ACHN (cell line): ENCODE results near the gene PDLIM5.
"Not testable (repeated sequence)": the region's sequence is repeated elsewhere in the genome, so short reads cannot be mapped to it uniquely, and the experiment has no call there.

ENCODE experiments used
- DNase-seq: peaks from one replicate; pipeline ENCODE4 v3.0.0-alpha.2; 2015
- in situ Hi-C: cut with HindIII; loops from 2 replicates; pipeline ENCODE4 v1.10.0; 2017; ENCODE audit warnings: low sequenced_read_pairs, low pct_ligation_motif_present, low pct_unique_long_range_greater_than_20kb

The PDLIM5 gene

DNA sequence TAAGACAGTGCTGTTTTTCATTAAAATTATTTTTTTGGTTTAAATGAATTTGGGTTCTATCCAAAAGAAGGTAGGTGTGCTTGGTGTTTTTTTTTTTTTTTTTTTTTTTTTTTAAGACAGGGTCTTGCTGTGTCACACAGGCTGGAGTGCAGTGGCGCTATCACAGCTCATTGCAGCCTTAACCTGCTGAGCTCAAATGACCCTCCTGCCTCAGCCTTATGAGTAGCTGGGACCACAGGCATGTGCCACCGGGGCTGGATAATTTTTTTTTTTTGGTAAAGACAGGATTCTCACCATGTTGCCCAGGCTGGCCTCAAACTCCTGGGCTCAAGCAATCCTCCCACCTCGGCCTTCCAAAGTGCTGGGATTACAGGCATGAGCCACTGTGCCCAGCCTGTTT, 27.1 kb downstream of the PDLIM5 start:
- DNase-seq, in situ Hi-C loops: not testable (repeated sequence)

- no peak for DNase-seq
- in situ Hi-C loops = no loop called here
These were observed 27.8 kb downstream of the PDLIM5 start for GRCh38 chr4:94479358-94480141.

- DNase-seq = no peak
- in situ Hi-C loops = no loop called here
These were observed 28.7 kb downstream of the PDLIM5 start for GRCh38 chr4:94480362-94480951.

DNA sequence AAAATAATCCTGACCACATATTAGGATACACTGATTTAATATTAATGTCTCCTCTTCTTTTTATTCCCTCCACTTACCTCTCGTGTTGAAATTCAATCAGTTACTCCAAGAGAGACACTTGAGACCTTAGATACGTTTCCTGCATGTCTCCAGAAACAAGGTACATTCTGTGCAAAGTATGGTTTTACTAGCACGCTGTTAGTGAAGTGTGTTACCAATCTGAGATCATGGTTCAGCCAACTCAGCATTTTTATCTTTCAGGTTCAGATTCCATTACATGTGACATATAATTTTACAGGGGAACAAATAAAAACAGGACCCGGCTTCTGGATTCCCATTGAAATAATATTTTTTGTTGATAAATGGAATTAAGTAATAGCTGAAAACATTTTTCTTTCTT, 32.2 kb downstream of the PDLIM5 start:
- no peak for DNase-seq
- in situ Hi-C loops = no loop called here

GRCh38 chr4:94484818-94485217, 33.1 kb downstream of the PDLIM5 start:
- in situ Hi-C loops = no loop called here
- no peak for DNase-seq

GRCh38 chr4:94486372-94486801, 34.6 kb downstream of the PDLIM5 start:
- DNase-seq = no peak
- in situ Hi-C loops = no loop called here

- in situ Hi-C loops = no loop called here
- DNase-seq = no peak
These were observed 36.9 kb downstream of the PDLIM5 start for GRCh38 chr4:94488670-94489069.

DNA sequence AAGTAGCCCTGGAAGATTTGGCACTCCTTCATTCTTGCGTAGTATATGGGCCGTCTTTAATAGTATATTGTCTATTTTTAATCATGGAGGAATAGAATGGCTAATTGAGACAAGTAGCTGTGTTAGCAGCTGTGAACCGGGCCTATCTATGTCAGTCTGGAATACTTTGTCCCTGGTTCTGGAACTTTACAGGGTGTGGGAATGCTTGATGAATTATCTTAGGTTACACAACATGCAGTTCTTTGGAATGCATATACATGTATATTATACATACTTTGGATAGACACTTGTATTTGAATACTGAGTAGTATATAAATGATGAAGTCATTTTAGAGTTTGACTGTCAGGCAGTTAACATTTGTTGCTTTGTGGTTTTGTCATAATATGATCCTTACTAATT, 37.4 kb downstream of the PDLIM5 start:
- no peak for DNase-seq
- in situ Hi-C loops = no loop called here

DNA sequence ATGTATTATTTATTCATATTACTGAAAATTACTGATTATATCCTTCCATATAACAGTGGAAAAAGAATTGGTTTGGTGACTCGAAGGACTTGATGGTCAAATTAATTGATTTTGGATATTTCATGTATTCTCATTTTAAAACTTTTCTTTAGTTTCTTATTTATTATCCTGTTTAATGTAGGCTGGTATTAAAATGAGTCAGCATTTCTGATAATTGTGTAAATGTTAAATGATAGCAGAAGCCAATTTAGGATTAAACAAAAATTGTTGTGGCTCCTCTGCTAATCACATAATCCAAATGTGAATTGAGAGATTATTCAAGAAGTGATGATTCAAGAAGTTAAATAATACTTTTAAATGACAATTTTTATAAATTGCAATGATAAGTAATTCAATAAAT, 38.7 kb downstream of the PDLIM5 start:
- no peak for DNase-seq
- in situ Hi-C loops = no loop called here

DNA sequence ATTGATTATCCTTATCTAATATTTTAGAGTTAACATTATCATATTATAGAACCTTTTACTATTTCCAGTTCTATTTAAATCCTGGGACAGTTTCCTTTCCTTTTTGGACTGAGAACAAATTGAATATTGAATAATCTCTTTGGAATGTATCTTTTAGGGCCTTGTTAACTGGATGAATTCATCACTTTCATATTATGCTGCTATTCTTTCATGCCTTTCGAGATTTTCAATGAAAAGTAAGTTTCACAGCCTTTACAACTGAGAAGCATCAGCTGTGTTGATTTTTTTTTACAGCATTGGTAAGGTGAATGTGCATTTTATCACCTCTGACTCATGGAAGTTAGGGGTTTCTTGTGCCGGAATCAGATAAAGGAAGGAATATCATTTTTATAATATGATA, 39.6 kb downstream of the PDLIM5 start:
- no peak for DNase-seq
- in situ Hi-C loops = no loop called here

DNA sequence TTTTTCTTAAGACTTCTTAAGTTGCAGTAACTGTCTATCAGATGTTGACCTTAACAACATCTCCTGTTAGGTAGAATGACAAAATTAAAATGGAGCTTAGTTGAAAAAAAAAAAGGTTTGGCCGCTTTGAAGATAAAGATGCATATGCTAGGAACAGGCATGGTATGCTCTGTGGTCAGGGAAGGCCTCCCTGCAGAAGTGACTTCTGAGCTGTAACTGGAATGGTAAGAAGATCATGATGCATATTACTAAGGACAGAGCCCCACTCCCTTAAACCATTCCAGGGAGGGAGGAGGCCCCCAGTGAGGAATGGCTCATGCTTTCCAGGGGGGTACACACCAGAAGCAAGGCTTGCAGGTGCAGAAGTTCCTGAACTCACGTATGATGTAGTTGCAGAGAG, 43.7 kb downstream of the PDLIM5 start:
- in situ Hi-C loops = no loop called here
- DNase-seq = no peak

DNA sequence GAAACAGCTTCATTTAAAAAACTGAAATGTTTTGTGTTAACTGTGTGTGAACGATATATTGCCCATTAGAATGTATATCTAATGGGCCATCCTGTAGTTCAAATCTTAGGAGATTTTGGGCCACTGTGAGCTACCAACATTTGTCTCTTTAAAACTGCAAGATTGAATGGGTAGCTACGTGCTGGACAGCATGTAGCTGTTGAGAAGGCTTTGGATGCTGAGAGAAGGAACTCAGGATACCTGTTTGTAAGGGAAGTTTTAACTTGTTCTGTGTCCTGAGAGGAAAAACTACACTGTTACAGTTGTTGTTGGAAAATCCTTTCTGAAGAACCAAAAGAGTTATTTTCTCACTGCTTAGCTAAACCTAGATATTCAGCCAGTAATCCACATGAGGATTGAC, 45.9 kb downstream of the PDLIM5 start:
- no peak for DNase-seq
- in situ Hi-C loops = no loop called here

- in situ Hi-C loops = no loop called here
- no peak for DNase-seq
These were observed 46.8 kb downstream of the PDLIM5 start for GRCh38 chr4:94498502-94498901.

- in situ Hi-C loops = no loop called here
- DNase-seq = no peak
These were observed 48.9 kb downstream of the PDLIM5 start for GRCh38 chr4:94500685-94501084.

GRCh38 chr4:94504545-94504944, 52.8 kb downstream of the PDLIM5 start:
- in situ Hi-C loops = no loop called here
- DNase-seq = no peak

DNA sequence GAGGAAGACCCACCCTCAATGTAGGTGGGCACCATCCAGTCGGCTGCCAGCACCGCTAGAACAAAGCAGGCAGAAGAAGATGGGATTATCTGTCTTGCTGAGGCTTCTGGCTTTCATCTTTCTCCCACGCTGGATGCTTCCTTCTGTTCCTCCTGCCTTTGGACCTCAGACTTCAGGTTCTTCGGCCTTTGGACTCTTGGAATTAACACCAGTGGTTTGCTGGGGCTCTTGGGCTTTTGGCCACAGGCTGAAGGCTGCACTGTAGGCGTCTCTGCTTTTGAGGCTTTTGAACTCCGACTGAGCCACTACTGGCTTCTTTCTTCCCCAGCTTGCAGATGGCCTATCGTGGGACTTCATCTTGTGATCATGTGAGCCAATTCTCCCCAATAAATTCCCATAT, 55.1 kb downstream of the PDLIM5 start:
- DNase-seq = no peak
- in situ Hi-C loops = no loop called here

DNA sequence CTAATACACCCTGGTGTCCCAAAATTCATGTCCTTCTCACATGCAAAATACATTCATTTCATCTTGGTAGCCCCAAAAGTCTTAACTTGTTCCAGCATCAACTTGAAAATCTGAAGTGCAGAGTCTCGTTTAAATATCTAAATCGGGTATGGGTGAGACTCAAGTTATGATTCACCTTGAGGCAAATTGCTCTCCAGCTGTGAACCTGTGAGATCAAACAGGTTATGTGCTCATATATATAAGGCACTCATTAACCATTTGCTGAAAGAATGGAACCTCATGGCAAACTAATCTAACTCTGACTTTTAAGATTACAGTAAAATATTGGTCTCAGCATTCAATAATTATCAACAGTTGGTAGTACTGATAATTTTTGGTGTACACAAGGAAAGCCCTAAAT, 55.5 kb downstream of the PDLIM5 start:
- DNase-seq = no peak
- in situ Hi-C loops = no loop called here

GRCh38 chr4:94507708-94508107, 56.0 kb downstream of the PDLIM5 start:
- in situ Hi-C loops = no loop called here
- DNase-seq = peak; percentile 27

- in situ Hi-C loops = no loop called here
- DNase-seq = no peak
These were observed 56.6 kb downstream of the PDLIM5 start for GRCh38 chr4:94508296-94508695.

GRCh38 chr4:94508806-94509205, 57.1 kb downstream of the PDLIM5 start:
- in situ Hi-C loops = no loop called here
- no peak for DNase-seq
